ENCODE measurements around the gene NF1. TPM values are rescaled to one million over a fixed set of nuclear protein-coding genes. Genes with fewer than 3 reads are reported as not detected.

NF1 gene
- total RNA-seq, 1 donor from 2014 or later = 53.7 TPM

GRCh38 chr17:31254654-31255053 is 159.9 kb downstream of the NF1 start:
- Histone ChIP-seq H3K4me2 (ENCODE audit: low read length) (no peak overlapping the region), H3K27me3 (ENCODE audit: insufficient read depth, low read length) (no peaks in the 10 kb centered on the region), H3K79me2 (ENCODE audit: insufficient read depth, low read length) (no peaks in the 10 kb centered on the region), H3K27ac (ENCODE audit: low read depth, low read length) (no peak overlapping the region), H3K4me3 (ENCODE audit: insufficient read depth, low read depth, low read length) (no peak overlapping the region), H4K20me1 (ENCODE audit: insufficient read depth, low read length) (no peaks in the 10 kb centered on the region), H3K9ac (ENCODE audit: low read length) (no peak overlapping the region), H3K4me1 (ENCODE audit: insufficient read depth, low read length) (peaks cover 4% of the 10 kb centered on the region), H2AFZ (ENCODE audit: low read depth, low read length) (no peak overlapping the region), H3K9me3 (ENCODE audit: insufficient read depth, low read depth, low read length) (no peaks in the 10 kb centered on the region), H3K36me3 (ENCODE audit: insufficient read depth, low read length) (peaks cover 7% of the 10 kb centered on the region)
- Mint-ChIP-seq H3K9me3 (ENCODE audit: unreplicated experiment) (no peaks in the 10 kb centered on the region), H3K4me1 (ENCODE audit: low read depth, unreplicated experiment) (peaks cover 9% of the 10 kb centered on the region), H3K27me3 (ENCODE audit: low read depth, unreplicated experiment) (no peaks in the 10 kb centered on the region), H3K4me3 (ENCODE audit: unreplicated experiment) (no peak overlapping the region), H3K36me3 (ENCODE audit: low read depth, unreplicated experiment) (no peaks in the 10 kb centered on the region), H3K27ac (ENCODE audit: unreplicated experiment) (no peak overlapping the region)
- no peak for TF ChIP-seq CTCF (IDR thresholded peaks at IDR 0.05; ENCODE audit: insufficient read depth, low read depth, low read length)
- no peak for TF ChIP-seq EZH2 (IDR thresholded peaks at IDR 0.05; ENCODE audit: insufficient read depth, low read length)
- DNase-seq (ENCODE audit: low read depth) (no peak), FAIRE-seq (no peak)

- H3K9ac ChIP-seq (ENCODE audit: low read length) = no peak overlapping the region
- H3K9me3 Mint-ChIP-seq (ENCODE audit: unreplicated experiment) = no peaks in the 10 kb centered on the region
- no peaks in the 10 kb centered on the region for H3K79me2 ChIP-seq (ENCODE audit: insufficient read depth, low read length)
- H3K27ac ChIP-seq (ENCODE audit: low read depth, low read length) = no peak overlapping the region
- H3K4me1 ChIP-seq (ENCODE audit: insufficient read depth, low read length) = no peaks in the 10 kb centered on the region
- H3K4me1 Mint-ChIP-seq (ENCODE audit: low read depth, unreplicated experiment) = no peaks in the 10 kb centered on the region
- no peaks in the 10 kb centered on the region for H3K9me3 ChIP-seq (ENCODE audit: insufficient read depth, low read depth, low read length)
- H3K27ac Mint-ChIP-seq (ENCODE audit: unreplicated experiment) = no peak overlapping the region
- H2AFZ ChIP-seq (ENCODE audit: low read depth, low read length) = no peak overlapping the region
- H3K36me3 ChIP-seq (ENCODE audit: insufficient read depth, low read length) = peaks cover 9% of the 10 kb centered on the region
- TF ChIP-seq CTCF (IDR thresholded peaks at IDR 0.05; ENCODE audit: insufficient read depth, low read depth, low read length) = no peak
- H3K4me3 Mint-ChIP-seq (ENCODE audit: unreplicated experiment) = no peak overlapping the region
- DNase-seq (ENCODE audit: low read depth) (no peak), FAIRE-seq (no peak)
- H3K4me3 ChIP-seq (ENCODE audit: insufficient read depth, low read depth, low read length) = no peak overlapping the region
- H3K36me3 Mint-ChIP-seq (ENCODE audit: low read depth, unreplicated experiment) = no peaks in the 10 kb centered on the region
- no peaks in the 10 kb centered on the region for H4K20me1 ChIP-seq (ENCODE audit: insufficient read depth, low read length)
- H3K4me2 ChIP-seq (ENCODE audit: low read length) = no peak overlapping the region
- no peaks in the 10 kb centered on the region for H3K27me3 ChIP-seq (ENCODE audit: insufficient read depth, low read length)
- no peaks in the 10 kb centered on the region for H3K27me3 Mint-ChIP-seq (ENCODE audit: low read depth, unreplicated experiment)
Measured at GRCh38 chr17:31256936-31257335, 162.2 kb downstream of the NF1 start.

- no peak for TF ChIP-seq CTCF (IDR thresholded peaks at IDR 0.05; ENCODE audit: insufficient read depth, low read depth, low read length)
- no peak for TF ChIP-seq EZH2 (IDR thresholded peaks at IDR 0.05; ENCODE audit: insufficient read depth, low read length)
- H3K36me3 ChIP-seq (ENCODE audit: insufficient read depth, low read length) = peaks cover 10% of the 10 kb centered on the region
- DNase-seq (ENCODE audit: low read depth) (no peak), FAIRE-seq (no peak)
- no peak overlapping the region for H3K9ac ChIP-seq (ENCODE audit: low read length)
- H3K4me2 ChIP-seq (ENCODE audit: low read length) = no peak overlapping the region
- H4K20me1 ChIP-seq (ENCODE audit: insufficient read depth, low read length) = no peaks in the 10 kb centered on the region
- H3K9me3 ChIP-seq (ENCODE audit: insufficient read depth, low read depth, low read length) = no peaks in the 10 kb centered on the region
- H3K36me3 Mint-ChIP-seq (ENCODE audit: low read depth, unreplicated experiment) = no peaks in the 10 kb centered on the region
- no peak overlapping the region for H3K4me3 Mint-ChIP-seq (ENCODE audit: unreplicated experiment)
- no peaks in the 10 kb centered on the region for H3K4me1 ChIP-seq (ENCODE audit: insufficient read depth, low read length)
- no peaks in the 10 kb centered on the region for H3K4me1 Mint-ChIP-seq (ENCODE audit: low read depth, unreplicated experiment)
- H3K27me3 Mint-ChIP-seq (ENCODE audit: low read depth, unreplicated experiment) = no peaks in the 10 kb centered on the region
- no peak overlapping the region for H3K4me3 ChIP-seq (ENCODE audit: insufficient read depth, low read depth, low read length)
- no peak overlapping the region for H2AFZ ChIP-seq (ENCODE audit: low read depth, low read length)
- H3K79me2 ChIP-seq (ENCODE audit: insufficient read depth, low read length) = no peaks in the 10 kb centered on the region
- H3K9me3 Mint-ChIP-seq (ENCODE audit: unreplicated experiment) = no peaks in the 10 kb centered on the region
- no peak overlapping the region for H3K27ac Mint-ChIP-seq (ENCODE audit: unreplicated experiment)
- no peaks in the 10 kb centered on the region for H3K27me3 ChIP-seq (ENCODE audit: insufficient read depth, low read length)
- no peak overlapping the region for H3K27ac ChIP-seq (ENCODE audit: low read depth, low read length)
Measured at GRCh38 chr17:31260151-31260550, 165.4 kb downstream of the NF1 start.

Measured in astrocyte (in vitro differentiated cells and primary cell).